Measurements from ENCODE around the gene RSBN1.

DNA sequence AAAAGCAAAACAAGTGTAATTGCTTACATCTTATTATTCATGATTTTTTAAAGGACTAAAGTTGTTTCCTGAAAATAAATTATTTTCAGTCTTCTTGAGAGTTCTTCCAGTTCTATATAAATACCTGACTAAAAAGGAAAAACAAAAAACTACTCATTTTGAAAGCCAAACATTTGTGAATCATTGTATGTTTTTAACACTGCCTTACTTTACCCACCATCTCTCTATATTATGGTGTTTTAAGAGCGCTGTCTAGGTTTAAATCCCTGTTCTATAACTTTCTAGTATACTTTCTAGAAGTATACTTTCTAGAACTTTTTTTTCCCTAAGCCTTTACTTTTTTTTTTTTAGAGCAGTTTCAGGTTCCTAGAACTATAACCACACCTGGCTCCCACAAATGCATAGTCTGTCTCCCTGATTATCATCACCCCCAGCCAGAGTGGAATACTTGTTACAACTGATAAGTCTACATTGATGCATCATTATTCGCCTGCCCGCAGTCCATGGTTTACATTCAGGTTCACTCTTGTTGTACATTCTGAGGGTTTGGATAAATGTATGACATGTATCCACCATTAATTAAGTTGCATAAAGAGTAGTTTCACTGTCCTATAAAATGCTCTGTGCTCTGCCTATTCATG is 9.8 kb downstream of the RSBN1 start:
- no peak for TF ChIP-seq POLR2A (IDR thresholded peaks at IDR 0.05)
- TF ChIP-seq, protein P1, sequence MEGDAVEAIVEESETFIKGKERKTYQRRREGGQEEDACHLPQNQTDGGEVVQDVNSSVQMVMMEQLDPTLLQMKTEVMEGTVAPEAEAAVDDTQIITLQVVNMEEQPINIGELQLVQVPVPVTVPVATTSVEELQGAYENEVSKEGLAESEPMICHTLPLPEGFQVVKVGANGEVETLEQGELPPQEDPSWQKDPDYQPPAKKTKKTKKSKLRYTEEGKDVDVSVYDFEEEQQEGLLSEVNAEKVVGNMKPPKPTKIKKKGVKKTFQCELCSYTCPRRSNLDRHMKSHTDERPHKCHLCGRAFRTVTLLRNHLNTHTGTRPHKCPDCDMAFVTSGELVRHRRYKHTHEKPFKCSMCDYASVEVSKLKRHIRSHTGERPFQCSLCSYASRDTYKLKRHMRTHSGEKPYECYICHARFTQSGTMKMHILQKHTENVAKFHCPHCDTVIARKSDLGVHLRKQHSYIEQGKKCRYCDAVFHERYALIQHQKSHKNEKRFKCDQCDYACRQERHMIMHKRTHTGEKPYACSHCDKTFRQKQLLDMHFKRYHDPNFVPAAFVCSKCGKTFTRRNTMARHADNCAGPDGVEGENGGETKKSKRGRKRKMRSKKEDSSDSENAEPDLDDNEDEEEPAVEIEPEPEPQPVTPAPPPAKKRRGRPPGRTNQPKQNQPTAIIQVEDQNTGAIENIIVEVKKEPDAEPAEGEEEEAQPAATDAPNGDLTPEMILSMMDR (IDR thresholded peaks at IDR 0.05) = no peak
